Gastrocnemius medialis (tissue), 4 donors: ENCODE measurements around the gene SCGB3A2. TPM values are rescaled to one million over a fixed set of nuclear protein-coding genes. Genes with fewer than 3 reads are reported as not detected.

Source experiments
- ATAC-seq, 2 donors: fragments of 150-250 bp; one replicate each; pipeline ENCODE4 v1.9.1; 2016
- DNase-seq, 2 donors: peaks; one replicate each; pipeline ENCODE4 v3.0.0-alpha.2; 2019
- H3K27ac ChIP-seq, 4 donors: fragments of 200-600 bp; sonication (generic); 1 replicate in 1 of 4; 2 replicates in 3 of 4; pipeline ENCODE4 v1.5.1; 2016 to 2018; ENCODE audit warnings: mild to moderate bottlenecking in 2 of 4, moderate library complexity in 1 of 4
- H3K27me3 ChIP-seq, 3 donors: fragments of 200-600 bp; sonication (generic) in 2 of 3; 1 replicate in 1 of 3; 2 replicates in 2 of 3; pipeline versions ENCODE4 v1.5.1 to v1.6.0; 2016 to 2019; ENCODE audit warnings: mild to moderate bottlenecking in 1 of 3, moderate library complexity in 1 of 3
- H3K36me3 ChIP-seq, 2 donors: fragments of 200-600 bp; sonication (generic) in 1 of 2; one replicate each; pipeline ENCODE4 v1.5.1; 2017 to 2018
- H3K4me1 ChIP-seq, 2 donors: fragments of 200-600 bp; sonication (generic) in 1 of 2; one replicate each; pipeline ENCODE4 v1.5.1; 2016 to 2017; ENCODE audit warnings: mild to moderate bottlenecking in 2 of 2
- H3K4me3 ChIP-seq, 4 donors: fragments of 200-600 bp; sonication (generic) in 3 of 4; 1 replicate in 1 of 4; 2 replicates in 3 of 4; pipeline ENCODE4 v1.5.1; 2016 to 2019; ENCODE audit warnings: mild to moderate bottlenecking in 2 of 4
- H3K9me3 ChIP-seq, 3 donors: fragments of 200-600 bp; sonication (generic) in 2 of 3; 1 replicate in 1 of 3; 2 replicates in 2 of 3; pipeline ENCODE4 v1.5.1; 2016 to 2019
- POLR2A ChIP-seq, 2 donors: fragments of 450-650 bp; IDR thresholded peaks; one replicate each; pipeline ENCODE4 v1.6.1; 2017; ENCODE audit warnings: antibody characterized with exemption in 2 of 2, mild to moderate bottlenecking in 2 of 2, moderate library complexity in 2 of 2
- in situ Hi-C, 4 donors: fragments of 200-750 bp; cut with MboI; loops; one replicate each; pipeline versions ENCODE4 v1.15.0 to v1.8.0; 2017; ENCODE audit warnings: low sequenced_read_pairs in 4 of 4
- intact Hi-C: fragments of 100-400 bp; cut with DNase I; formaldehyde crosslinking; loops from one replicate; pipeline ENCODE4 v1.15.1; 2023; ENCODE audit warnings: low total_unique reads
- total RNA-seq, 4 donors: library from RNA; depleted of rRNA; stranded (reverse); fragments of >200 nt; gene quantifications; one replicate each; pipeline versions ENCODE4 v1.1.0 to v1.2.3, GENCODE V29; 2016
- TF ChIP-seq, protein P1 (sequence below), 5 experiments: fragments of 450-650 bp in 3 of 5; fragments of 200-600 bp in 2 of 5; sonication (generic) in 2 of 5; IDR thresholded peaks in 4 of 5; conservative IDR thresholded peaks in 1 of 5; 1 replicate in 4 of 5; 2 replicates in 1 of 5; pipeline ENCODE4 v1.5.1; 2016 to 2019; ENCODE audit warnings: antibody characterized with exemption in 5 of 5, mild to moderate bottlenecking in 3 of 5, moderate library complexity in 3 of 5

SCGB3A2 gene
- total RNA-seq, 4 donors from 2014 or later, result not detected

DNA sequence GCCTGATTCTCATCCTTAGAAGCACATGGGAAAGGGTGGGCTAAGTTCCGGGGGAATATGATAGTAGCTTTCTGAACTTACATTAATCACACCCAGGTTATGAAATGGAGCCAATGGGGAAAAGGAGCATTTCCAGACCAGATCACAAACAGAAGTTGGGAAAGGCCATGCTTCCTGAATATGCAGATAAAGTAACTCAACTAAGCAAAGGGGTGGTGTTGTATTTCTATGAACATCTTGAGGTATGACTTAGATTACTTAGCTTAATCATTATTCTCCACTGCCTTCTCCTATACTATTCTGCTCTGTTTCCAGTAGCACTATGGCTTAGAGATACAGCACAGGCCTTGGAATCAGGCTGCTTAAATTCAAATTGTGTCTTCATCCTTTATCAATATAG lies 17.4 kb downstream of the SCGB3A2 start:
- DNase-seq, result no peak
- TF ChIP-seq, protein P1, sequence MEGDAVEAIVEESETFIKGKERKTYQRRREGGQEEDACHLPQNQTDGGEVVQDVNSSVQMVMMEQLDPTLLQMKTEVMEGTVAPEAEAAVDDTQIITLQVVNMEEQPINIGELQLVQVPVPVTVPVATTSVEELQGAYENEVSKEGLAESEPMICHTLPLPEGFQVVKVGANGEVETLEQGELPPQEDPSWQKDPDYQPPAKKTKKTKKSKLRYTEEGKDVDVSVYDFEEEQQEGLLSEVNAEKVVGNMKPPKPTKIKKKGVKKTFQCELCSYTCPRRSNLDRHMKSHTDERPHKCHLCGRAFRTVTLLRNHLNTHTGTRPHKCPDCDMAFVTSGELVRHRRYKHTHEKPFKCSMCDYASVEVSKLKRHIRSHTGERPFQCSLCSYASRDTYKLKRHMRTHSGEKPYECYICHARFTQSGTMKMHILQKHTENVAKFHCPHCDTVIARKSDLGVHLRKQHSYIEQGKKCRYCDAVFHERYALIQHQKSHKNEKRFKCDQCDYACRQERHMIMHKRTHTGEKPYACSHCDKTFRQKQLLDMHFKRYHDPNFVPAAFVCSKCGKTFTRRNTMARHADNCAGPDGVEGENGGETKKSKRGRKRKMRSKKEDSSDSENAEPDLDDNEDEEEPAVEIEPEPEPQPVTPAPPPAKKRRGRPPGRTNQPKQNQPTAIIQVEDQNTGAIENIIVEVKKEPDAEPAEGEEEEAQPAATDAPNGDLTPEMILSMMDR (IDR thresholded peaks at IDR 0.05 in 4 of 5, conservative IDR thresholded peaks at IDR 0.05 in 1 of 5), result no peak
- no peak for TF ChIP-seq POLR2A (IDR thresholded peaks at IDR 0.05)
- intact Hi-C loops, result no loop called here
- Histone ChIP-seq H3K4me3 (no peak overlapping the region), H3K27ac (no peak overlapping the region), H3K9me3 (no peaks in the 10 kb centered on the region), H3K36me3 (no peaks in the 10 kb centered on the region), H3K27me3 (no peaks in the 10 kb centered on the region), H3K4me1 (no peaks in the 10 kb centered on the region)
- in situ Hi-C loops, result no loop called here
- no peak for ATAC-seq

DNA sequence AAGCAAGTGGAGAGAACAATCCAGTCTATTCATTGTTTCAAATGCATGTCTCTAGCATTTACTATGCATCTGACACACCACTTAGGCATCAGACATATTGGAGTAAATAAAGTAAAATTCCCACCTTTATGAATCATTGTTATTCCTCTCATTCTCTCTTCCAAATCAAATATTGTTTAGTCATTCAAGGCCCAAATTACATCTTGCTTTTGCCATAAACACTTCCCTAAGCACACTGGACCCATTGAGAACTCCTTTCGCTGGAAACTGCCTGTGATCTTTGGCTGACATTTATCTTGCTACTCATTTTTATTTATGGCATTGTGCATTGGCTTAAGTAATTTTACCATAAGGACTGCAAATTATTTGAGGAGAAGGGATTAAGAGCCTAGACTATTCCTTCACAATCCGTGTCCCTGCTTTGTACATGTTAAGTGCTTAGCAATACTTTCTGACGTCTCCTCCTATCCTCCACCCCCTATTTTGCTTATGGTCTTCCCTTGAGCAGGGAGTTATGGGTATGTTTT lies 20.4 kb downstream of the SCGB3A2 start:
- in situ Hi-C loops (no loop called here), intact Hi-C loops (no loop called here)
- H3K27me3 ChIP-seq, result no peaks in the 10 kb centered on the region
- DNase-seq (no peak), ATAC-seq (no peak)
- H3K4me1 ChIP-seq, result no peaks in the 10 kb centered on the region
- TF ChIP-seq POLR2A (IDR thresholded peaks at IDR 0.05), result no peak
- TF ChIP-seq, protein P1 (IDR thresholded peaks at IDR 0.05 in 4 of 5, conservative IDR thresholded peaks at IDR 0.05 in 1 of 5), result no peak
- no peaks in the 10 kb centered on the region for H3K36me3 ChIP-seq
- H3K27ac ChIP-seq, result no peak overlapping the region
- H3K4me3 ChIP-seq, result no peak overlapping the region
- no peaks in the 10 kb centered on the region for H3K9me3 ChIP-seq

DNA sequence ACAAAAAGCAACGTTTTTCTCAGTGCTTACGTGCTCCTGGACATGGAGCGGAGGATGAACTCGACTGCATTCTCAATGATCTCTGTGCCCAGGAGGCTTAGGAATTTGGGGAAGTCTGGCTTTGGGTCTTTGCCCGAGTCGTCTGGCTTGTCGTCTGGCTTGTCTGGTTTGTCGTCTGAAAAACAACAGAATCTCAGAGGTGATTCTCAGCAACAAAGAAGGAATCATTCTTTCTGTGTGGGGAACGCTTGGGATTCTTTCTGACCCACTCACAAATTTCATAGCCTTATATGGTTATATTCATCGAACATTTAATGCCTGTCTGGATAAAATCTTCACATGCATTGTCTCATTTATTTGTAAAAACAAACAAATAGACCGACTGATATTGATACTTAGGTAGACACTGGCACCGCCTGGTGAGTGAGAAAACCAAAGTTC lies 23.1 kb downstream of the SCGB3A2 start:
- TF ChIP-seq, protein P1 (IDR thresholded peaks at IDR 0.05 in 4 of 5, conservative IDR thresholded peaks at IDR 0.05 in 1 of 5), result no peak
- TF ChIP-seq POLR2A (IDR thresholded peaks at IDR 0.05), result no peak
- in situ Hi-C loops, result no loop called here
- no peak for DNase-seq
- no peak for ATAC-seq
- Histone ChIP-seq H3K4me3 (no peak overlapping the region), H3K36me3 (no peaks in the 10 kb centered on the region), H3K4me1 (no peaks in the 10 kb centered on the region), H3K27ac (no peak overlapping the region), H3K27me3 (no peaks in the 10 kb centered on the region), H3K9me3 (no peaks in the 10 kb centered on the region)
- intact Hi-C loops, result no loop called here

DNA sequence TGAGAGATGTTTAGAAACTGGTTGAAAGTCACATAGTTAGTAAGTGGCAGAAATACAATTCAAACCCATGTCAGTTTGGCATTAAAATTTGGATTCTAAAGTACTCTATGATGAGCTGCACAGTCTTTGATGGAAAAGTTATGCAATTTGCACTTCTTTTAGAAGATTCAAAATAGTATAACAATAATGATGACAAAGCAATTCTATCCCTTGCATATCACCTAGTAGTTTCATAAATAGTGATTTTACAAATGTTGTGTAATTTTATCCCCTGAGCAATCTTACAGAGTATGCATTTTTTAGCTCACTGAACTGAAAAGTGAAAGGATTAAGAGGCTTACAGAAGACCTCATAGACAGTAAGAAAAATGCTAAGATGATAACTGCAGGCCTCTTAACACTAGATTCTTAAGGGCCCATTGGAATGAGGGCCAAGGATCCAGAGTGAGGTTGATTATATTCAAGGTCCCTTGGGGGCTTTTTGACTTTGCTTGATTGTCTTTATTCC lies 24.2 kb downstream of the SCGB3A2 start:
- Histone ChIP-seq H3K27ac (no peak overlapping the region), H3K4me3 (no peak overlapping the region), H3K4me1 (no peaks in the 10 kb centered on the region), H3K36me3 (no peaks in the 10 kb centered on the region), H3K27me3 (no peaks in the 10 kb centered on the region), H3K9me3 (no peaks in the 10 kb centered on the region)
- intact Hi-C loops (no loop called here), in situ Hi-C loops (no loop called here)
- no peak for TF ChIP-seq POLR2A (IDR thresholded peaks at IDR 0.05)
- TF ChIP-seq, protein P1 (IDR thresholded peaks at IDR 0.05 in 4 of 5, conservative IDR thresholded peaks at IDR 0.05 in 1 of 5), result no peak
- ATAC-seq (no peak), DNase-seq (no peak)

DNA sequence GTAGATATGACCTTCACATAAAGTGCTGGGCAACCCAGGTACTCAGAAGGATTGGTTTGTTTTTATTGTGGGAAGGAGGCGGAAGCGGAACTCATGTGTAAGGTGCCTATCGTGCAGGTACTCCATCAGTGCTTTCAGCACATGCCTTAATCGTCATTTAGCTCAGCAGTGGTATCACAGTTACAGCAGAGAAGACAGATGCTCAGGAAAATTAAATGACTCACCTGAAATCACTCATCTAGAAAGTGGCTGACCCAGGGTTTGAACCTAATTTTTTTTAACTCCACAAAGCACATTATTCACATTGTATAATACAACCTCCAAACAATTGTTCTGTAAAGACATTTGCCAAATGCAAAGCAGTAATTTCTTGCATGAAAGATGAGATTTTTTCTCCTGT lies 25.6 kb downstream of the SCGB3A2 start:
- Histone ChIP-seq H3K4me1 (no peaks in the 10 kb centered on the region), H3K27me3 (no peaks in the 10 kb centered on the region), H3K27ac (no peak overlapping the region), H3K9me3 (no peaks in the 10 kb centered on the region), H3K36me3 (no peaks in the 10 kb centered on the region), H3K4me3 (no peak overlapping the region)
- in situ Hi-C loops, result no loop called here
- intact Hi-C loops, result no loop called here
- TF ChIP-seq, protein P1 (IDR thresholded peaks at IDR 0.05 in 4 of 5, conservative IDR thresholded peaks at IDR 0.05 in 1 of 5), result no peak
- DNase-seq (no peak), ATAC-seq (no peak)
